ENCODE results near the gene ZNF335. TPM values are rescaled to one million over a fixed set of nuclear protein-coding genes. Genes with fewer than 3 reads are reported as not detected.

ZNF335 gene
- total RNA-seq, 3 donors from 2014 or later, result 12.6 to 25.9 (median 20.6) TPM

Other genes with a start within 250 kb of the ZNF335 start
- not detected for gene SPINT4, start 249.9 kb downstream of the ZNF335 start, total RNA-seq
- gene WFDC3, start 180.3 kb downstream of the ZNF335 start, total RNA-seq, result under 1 TPM in 1 of 3 donors, not detected in 2; 0.73 TPM
- 10 to 100 TPM; 20.8 to 33.8 (median 26.2) TPM for gene DNTTIP1, start 180.2 kb downstream of the ZNF335 start, total RNA-seq
- 1 to 10 TPM in 2 of 3 donors, under 1 TPM in 1; 0.98 to 5.9 (median 1.2) TPM for gene UBE2C, start 159.6 kb downstream of the ZNF335 start, total RNA-seq
- 1 to 10 TPM; 2.0 to 4.8 (median 2.6) TPM for gene TNNC2, start 144.9 kb downstream of the ZNF335 start, total RNA-seq
- gene SNX21, start 138.4 kb downstream of the ZNF335 start, total RNA-seq, result 100 to 1,000 TPM in 1 of 3 donors, 10 to 100 TPM in 2; 55.0 to 138 (median 66.9) TPM
- gene ACOT8, start 114.8 kb downstream of the ZNF335 start, total RNA-seq, result 10 to 100 TPM; 33.4 to 48.9 (median 37.3) TPM
- 1 to 10 TPM; 1.9 to 5.4 (median 4.9) TPM for gene ZSWIM3, start 114.6 kb downstream of the ZNF335 start, total RNA-seq
- gene ZSWIM1, start 91.0 kb downstream of the ZNF335 start, total RNA-seq, result 10 to 100 TPM in 1 of 3 donors, 1 to 10 TPM in 2; 6.9 to 11.4 (median 7.5) TPM
- 1 to 10 TPM; 3.4 to 3.9 (median 3.7) TPM for gene SPATA25, start 84.6 kb downstream of the ZNF335 start, total RNA-seq
- 1 to 10 TPM; 7.5 to 9.7 (median 8.8) TPM for gene NEURL2, start 81.0 kb downstream of the ZNF335 start, total RNA-seq
- 100 to 1,000 TPM in 1 of 3 donors, 10 to 100 TPM in 2; 42.0 to 136 (median 55.6) TPM for gene CTSA, start 80.9 kb downstream of the ZNF335 start, total RNA-seq
- gene PLTP, start 60.0 kb downstream of the ZNF335 start, total RNA-seq, result 100 to 1,000 TPM in 1 of 3 donors, 10 to 100 TPM in 2; 78.3 to 405 (median 100.0) TPM
- gene PCIF1, start 37.5 kb downstream of the ZNF335 start, total RNA-seq, result 10 to 100 TPM; 28.2 to 40.2 (median 30.8) TPM
- 1 to 10 TPM in 2 of 3 donors, under 1 TPM in 1; 0.98 to 7.8 (median 5.9) TPM for gene MMP9, start 36.7 kb upstream of the ZNF335 start, total RNA-seq
- under 1 TPM in 1 of 3 donors, not detected in 2; 0.33 TPM for gene SLC12A5, start 57.0 kb upstream of the ZNF335 start, total RNA-seq
- gene NCOA5, start 117.8 kb upstream of the ZNF335 start, total RNA-seq, result 10 to 100 TPM; 30.1 to 59.7 (median 36.1) TPM
- 10 to 100 TPM; 11.7 to 21.6 (median 17.0) TPM for gene CD40, start 146.1 kb upstream of the ZNF335 start, total RNA-seq

All from breast epithelium (tissue), 3 donors.